Left colon (tissue), 2 donors: ENCODE data around the gene RABGAP1L. TPM values are rescaled to one million over a fixed set of nuclear protein-coding genes. Genes with fewer than 3 reads are reported as not detected.
A peak's percentile ranks its signal among the peaks of the same experiment; 100 is the strongest.
"Not testable (repeated sequence)": the region's sequence is repeated elsewhere in the genome, so short reads cannot be mapped to it uniquely, and the experiment has no call there.

Experiments
- ATAC-seq: fragments of 200-7000 bp; cut with Tn5 transposase; one replicate; pipeline ENCODE4 v1.9.1; 2020; ENCODE audit warnings: mild to moderate bottlenecking, moderate library complexity
- DNase-seq, 2 donors: peaks; one replicate each; pipeline ENCODE4 v3.0.0-alpha.2; 2020
- intact Hi-C, 2 donors: fragments of 100-400 bp; cut with DNase I in 1 of 2; cut with micrococcal nuclease in 1 of 2; formaldehyde crosslinking; loops; one replicate each; pipeline versions ENCODE4 v1.11.2 to v1.14.0; 2022; cut with DNase I, micrococcal nuclease
- total RNA-seq, 2 donors: library from RNA; stranded (reverse); fragmentation: NEBNext Ultra II Directional; extraction: Animal tissue kit (Norgen Biotek cat#: 25700); gene quantifications; one replicate each; pipeline ENCODE4 v1.2.1, GENCODE V29; 2021
- donor health status: DM: no; HTN: no; CAD: no.
- donor health status: DM: yes; HTN: yes; CAD: no.

Gene RABGAP1L
- total RNA-seq, 2 donors from 2014 or later = 67.8 to 70.4 TPM

GRCh38 chr1:174995121-174995520 is 835.8 kb downstream of the RABGAP1L start:
- ATAC-seq = no peak
- intact Hi-C loops = no loop called here
- DNase-seq = no peak

GRCh38 chr1:174995916-174996315 is 836.6 kb downstream of the RABGAP1L start:
- DNase-seq (no peak), ATAC-seq (no peak)
- intact Hi-C loops = no loop called here

GRCh38 chr1:174996476-174996875 is 837.2 kb downstream of the RABGAP1L start:
- DNase-seq (no peak), ATAC-seq (no peak)

DNA sequence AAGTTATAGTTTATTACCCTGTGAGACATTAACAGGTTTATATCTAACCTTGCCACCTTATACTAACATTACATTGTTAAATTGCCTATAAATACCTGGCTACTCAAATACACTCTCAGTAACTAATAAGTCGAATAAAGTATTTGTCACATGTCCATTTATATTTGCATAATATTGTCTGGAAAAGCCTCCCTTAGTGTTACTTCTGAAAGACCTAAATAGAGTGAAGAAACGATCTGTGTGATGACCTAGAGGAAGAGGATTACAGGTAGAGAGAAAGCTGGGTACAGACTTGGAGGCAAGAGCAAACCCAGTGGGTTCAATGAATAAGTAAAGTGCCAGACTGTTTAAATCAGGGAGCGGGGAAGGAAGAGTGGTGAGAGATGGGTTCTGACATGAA is 837.7 kb downstream of the RABGAP1L start:
- ATAC-seq (no peak), DNase-seq (no peak)
- intact Hi-C loops = no loop called here

More at GRCh38 chr1:174996476-174996875, 837.2 kb downstream of the RABGAP1L start:
- intact Hi-C loops = no loop called here

- peak; percentile 14 for ATAC-seq
- intact Hi-C loops = no loop called here
- peak; percentile 40 to 43 for DNase-seq
These were observed 839.4 kb downstream of the RABGAP1L start for GRCh38 chr1:174998569-174999215.

DNA sequence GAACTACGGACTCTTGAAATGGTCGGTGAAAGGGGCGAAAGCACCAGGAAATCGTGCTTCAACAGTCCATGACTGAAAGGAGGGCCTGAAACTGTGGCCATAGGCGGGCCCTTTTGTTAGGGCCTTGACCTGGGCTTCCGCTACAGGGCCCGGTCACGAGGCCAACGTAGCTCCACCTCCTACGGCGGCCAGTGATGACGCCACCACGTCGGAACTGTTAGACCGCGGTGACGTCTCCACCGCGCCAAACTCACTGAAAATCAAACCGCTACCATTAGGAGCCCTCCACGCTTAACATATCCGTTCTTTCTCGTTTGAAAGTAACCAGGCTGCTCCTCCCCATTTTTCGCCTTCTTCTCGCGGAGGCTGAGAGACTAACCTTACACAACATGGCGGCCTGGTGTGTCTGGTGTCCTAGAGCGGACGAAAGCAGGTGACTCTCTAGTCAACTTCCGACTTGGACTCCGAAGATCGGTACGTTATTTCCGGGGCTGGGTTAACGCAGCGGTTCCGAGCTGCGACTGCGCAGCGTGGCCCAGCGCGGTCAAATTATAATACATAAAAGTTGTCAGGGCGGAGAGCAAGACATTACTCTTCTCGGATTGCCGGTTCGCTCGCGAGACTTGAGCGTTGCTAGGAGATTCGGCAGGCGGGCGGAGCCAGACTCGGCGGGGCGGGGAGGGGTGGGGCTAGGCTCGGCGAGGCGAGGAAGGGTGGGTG is 840.1 kb downstream of the RABGAP1L start:
- DNase-seq (peak; percentile 98 to 99), ATAC-seq (peak; percentile 81)
- intact Hi-C loops = no loop called here

DNA sequence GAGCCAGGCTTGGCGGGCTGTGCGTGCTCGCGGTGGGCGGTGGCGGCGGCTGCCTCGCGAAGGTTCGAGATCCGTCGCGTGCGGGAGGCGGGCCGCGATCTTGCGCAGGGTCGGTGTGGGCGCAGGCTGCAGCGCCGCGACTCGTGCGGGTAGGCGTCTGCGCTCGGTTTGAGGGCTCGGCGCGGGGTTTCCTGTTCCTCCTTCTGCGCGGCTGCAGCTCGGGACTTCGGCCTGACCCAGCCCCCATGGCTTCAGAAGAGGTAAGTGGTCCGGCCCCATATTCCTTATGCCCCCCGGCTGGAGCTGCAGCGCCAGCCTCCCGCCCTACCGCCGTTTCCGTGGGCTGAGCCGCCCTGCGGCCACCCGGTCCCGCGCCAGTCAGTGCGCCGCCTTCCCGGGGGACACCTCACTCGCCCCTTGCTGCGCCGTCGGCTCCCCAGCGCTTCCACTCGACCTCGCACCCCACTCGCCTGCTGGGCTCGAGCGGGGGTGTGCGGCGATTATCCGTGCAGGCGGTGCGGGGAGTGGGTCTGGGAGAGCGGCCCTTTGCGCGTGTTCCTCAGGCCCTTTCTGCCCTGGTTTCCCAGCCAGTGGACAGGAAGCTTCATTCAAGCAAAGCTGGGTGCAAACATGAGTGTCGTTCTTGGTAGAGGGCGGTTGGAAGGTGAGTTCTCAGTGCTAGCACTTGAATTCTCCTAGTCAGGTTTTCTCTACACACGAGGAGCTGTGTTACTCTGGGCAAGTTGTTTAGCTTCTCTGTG is 840.8 kb downstream of the RABGAP1L start, which contains the start of gene CACYBP:
Gene CACYBP, plus strand, starts transcription at position 12 of the 761 bp plus-strand sequence. Its CDS starts 234 bp downstream, at position 246.
- DNase-seq (peak in 1 of 2 donors; percentile 49), ATAC-seq (peak; percentile 19)
- intact Hi-C loops = no loop called here

DNA sequence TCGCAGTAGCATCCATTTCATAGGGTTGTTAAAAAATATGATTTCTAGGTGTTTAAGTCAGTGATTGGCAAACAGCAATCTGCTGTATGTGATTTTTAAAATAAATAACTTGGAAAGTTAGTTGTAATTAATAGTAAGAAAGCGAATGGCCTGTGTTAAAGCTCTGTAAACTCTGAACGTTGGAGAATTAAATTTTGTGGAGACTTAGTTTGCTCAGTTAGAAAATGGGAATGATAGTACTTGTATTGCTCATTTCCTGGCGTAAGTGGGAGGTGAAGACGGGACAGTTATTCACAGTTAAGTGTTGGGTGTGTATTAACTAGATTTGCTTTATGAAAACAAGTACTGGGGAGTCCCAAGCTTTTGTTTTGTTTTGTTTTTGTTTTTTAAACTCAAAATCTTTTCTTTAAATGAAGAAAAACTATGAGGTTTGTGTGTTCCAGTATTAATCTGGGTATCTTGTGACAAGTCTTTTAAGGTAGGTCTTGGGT is 841.4 kb downstream of the RABGAP1L start:
- ATAC-seq (no peak), DNase-seq (no peak)
- intact Hi-C loops = no loop called here

DNA sequence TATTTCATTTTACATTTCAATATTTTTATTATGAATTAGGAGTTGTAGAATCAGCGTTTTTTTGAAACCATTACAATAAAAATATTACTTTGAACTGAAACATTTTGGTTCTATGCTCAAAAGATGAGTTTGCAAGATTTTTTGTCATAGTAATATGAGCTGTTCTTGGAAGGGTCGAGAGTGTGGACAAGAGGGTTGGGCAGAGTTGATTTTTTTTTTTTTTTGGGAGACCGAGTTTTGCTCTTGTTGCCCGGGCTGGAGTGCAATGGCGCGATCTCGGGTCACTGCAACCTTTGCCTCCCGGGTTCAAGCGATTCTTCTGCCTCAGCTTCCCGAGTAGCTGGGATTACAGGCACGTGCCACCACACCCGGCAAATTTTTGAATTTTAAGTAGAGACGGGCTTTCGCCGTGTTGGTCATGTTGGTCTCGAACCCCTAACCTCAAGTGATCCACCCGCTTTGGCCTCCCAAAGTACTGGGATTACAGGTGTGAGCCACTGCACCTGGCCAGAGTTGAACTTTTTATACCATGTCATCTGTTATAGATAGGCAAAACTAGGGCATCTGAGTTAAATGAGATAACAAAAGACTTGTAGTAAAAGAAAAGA is 843.7 kb downstream of the RABGAP1L start:
- intact Hi-C loops = no loop called here
- ATAC-seq = no peak
- no peak for DNase-seq

- intact Hi-C loops = no loop called here
- DNase-seq = no peak
- ATAC-seq = no peak
These were observed 844.2 kb downstream of the RABGAP1L start for GRCh38 chr1:175003521-175003920.

GRCh38 chr1:175005085-175005783 is 845.9 kb downstream of the RABGAP1L start:
- no peak for DNase-seq
- ATAC-seq = no peak
- intact Hi-C loops = no loop called here

GRCh38 chr1:175009532-175009931 is 850.2 kb downstream of the RABGAP1L start:
- ATAC-seq (no peak), DNase-seq (no peak)
- intact Hi-C loops = no loop called here

DNA sequence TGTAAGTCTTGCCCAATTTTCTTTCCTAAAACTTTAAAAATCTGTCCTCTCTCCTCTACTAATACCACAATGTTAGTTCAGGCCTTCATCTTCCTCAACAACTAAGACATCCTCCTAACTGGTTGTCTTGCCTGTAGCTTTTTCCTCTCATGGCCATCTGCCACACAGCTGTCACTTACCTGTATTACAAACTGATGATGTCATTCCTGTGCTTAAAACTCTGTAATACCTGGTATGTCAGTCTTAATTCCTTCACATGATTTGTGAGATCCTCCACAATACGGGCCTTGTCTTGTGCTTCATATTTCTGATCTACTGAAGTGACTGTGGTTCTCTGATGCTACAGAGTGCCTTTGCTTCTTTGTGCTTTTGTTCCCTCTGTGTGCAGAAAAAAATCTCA is 854.1 kb downstream of the RABGAP1L start:
- intact Hi-C loops = no loop called here
- ATAC-seq = no peak
- DNase-seq = no peak

GRCh38 chr1:175015243-175015642 is 855.9 kb downstream of the RABGAP1L start:
- ATAC-seq (no peak), DNase-seq (no peak)
- intact Hi-C loops = no loop called here

DNA sequence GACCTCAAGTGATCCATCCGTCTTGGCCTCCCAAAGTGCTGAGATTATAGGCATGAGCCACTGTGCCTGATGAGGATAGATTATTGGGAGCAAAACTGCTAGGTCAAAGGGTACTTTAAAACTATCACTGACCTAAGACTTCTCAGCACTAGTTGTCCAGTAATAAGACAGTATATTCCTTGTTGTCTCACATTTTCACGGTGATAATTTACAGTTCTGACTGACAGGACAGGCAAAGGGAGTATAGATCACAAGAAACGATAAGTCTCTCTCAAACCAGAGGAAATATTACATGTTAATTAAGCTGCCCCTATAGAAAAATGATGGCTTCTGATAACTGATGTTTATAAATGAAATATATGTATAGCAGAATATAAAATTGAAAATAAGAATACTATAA is 860.2 kb downstream of the RABGAP1L start:
- DNase-seq (no peak), ATAC-seq (no peak)
- intact Hi-C loops = no loop called here

- ATAC-seq = peak; percentile 98
- peak; percentile 98 for DNase-seq
- intact Hi-C loops = no loop called here
These were observed 864.0 kb downstream of the RABGAP1L start, which contains the start of gene MRPS14 for GRCh38 chr1:175023043-175023921. MRPS14 (minus strand) TSS chr1:175023425; CDS start chr1:175023408, 17 bp downstream.

GRCh38 chr1:175023922-175024242 is 864.6 kb downstream of the RABGAP1L start:
- DNase-seq, intact Hi-C loops, ATAC-seq: not testable (repeated sequence)

GRCh38 chr1:175024773-175025172 is 865.5 kb downstream of the RABGAP1L start:
- DNase-seq (no peak), ATAC-seq (no peak)
- intact Hi-C loops = no loop called here
